UCSD-AML1 (cell line): ENCODE measurements around the gene LRRIQ3.
"Not testable (repeated sequence)": the region's sequence is repeated elsewhere in the genome, so short reads cannot be mapped to it uniquely, and the experiment has no call there.

Experiments
- DNase-seq: peaks from one replicate; lab custom pipeline; 2025; ENCODE audit not compliant: unreplicated experiment; lab: John Stamatoyannopoulos, UW

LRRIQ3 gene

GRCh38 chr1:74197657-74198552 is at the start of gene LRRIQ3, which contains the start of gene FPGT:
TSS of gene LRRIQ3 (minus strand) at chr1:74198176. CDS start at chr1:74183684, 14,492 bp downstream.
TSS of gene FPGT (plus strand) at chr1:74198242. CDS start at chr1:74198279, 37 bp downstream.
- DNase-seq, result peak; percentile 97

- no peak for DNase-seq
These were observed 48.3 kb upstream of the LRRIQ3 start for GRCh38 chr1:74246315-74246714.

- no peak for DNase-seq
These were observed 47.3 kb upstream of the LRRIQ3 start for GRCh38 chr1:74245168-74245772.

GRCh38 chr1:74237787-74238186 is 39.8 kb upstream of the LRRIQ3 start:
- no peak for DNase-seq

- DNase-seq, result no peak
These were observed 39.1 kb upstream of the LRRIQ3 start for GRCh38 chr1:74237035-74237434.

DNA sequence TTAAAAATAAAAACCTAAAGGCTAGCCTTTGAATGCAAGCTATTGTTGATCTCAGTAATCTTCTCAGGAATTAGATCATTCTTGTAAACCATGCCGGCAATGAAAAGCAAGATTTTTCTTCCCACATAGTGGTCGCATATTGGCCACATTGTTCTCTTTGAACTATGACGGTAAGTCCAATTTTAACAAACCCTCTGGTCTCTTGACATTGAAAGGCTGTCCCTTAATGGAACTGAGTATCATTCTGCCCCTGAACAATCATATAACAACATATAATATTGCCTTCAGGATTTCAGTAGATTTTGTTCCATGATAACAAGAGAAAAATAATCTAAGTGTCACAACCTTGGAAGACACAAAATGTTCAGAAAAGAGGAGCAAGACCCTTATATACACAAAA is 38.5 kb upstream of the LRRIQ3 start:
- no peak for DNase-seq

- no peak for DNase-seq
These were observed 37.2 kb upstream of the LRRIQ3 start, which contains the start of gene TNNI3K for GRCh38 chr1:74235153-74235552. TSS of gene TNNI3K (plus strand) at chr1:74235387. CDS start at chr1:74235452, 65 bp downstream.

DNA sequence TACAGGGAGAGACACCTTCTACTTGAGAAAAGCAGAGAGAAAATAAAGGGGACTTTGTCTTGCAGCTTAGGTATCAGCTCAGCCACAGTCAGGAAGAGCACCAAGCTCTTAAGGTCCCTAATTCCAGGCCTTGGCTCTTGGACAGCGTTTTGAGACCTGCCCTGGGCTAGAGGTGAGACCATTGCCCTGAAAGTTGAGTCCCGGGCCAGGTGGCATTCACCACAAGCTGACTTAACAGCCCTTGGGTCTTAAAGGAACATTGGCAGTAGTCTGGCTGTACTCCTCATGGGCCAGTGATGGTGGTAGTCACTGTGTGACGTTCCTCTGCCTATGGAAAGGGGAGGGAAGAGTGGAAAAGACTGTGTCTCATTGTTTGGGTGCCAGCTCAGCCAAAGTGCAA is 25.5 kb upstream of the LRRIQ3 start:
- no peak for DNase-seq

DNA sequence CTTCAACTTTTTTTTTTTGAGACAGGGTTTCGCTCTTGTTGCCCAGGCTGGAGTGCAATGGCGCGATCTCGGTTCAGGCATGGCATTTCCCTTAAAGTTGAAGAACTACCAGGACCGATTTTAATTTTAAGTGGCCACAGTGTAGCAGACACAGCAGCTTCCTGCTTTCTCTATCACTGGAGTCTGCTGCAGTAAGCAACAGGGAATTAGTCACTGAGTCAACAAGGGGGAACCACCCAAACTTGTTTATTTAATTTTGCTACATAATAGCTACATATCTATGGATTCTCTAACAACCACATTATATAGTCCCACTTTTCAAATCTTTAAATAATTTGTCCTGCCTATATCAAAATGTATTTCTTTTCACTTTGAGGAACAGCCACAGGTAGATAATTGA is 24.7 kb upstream of the LRRIQ3 start:
- DNase-seq, result no peak

DNA sequence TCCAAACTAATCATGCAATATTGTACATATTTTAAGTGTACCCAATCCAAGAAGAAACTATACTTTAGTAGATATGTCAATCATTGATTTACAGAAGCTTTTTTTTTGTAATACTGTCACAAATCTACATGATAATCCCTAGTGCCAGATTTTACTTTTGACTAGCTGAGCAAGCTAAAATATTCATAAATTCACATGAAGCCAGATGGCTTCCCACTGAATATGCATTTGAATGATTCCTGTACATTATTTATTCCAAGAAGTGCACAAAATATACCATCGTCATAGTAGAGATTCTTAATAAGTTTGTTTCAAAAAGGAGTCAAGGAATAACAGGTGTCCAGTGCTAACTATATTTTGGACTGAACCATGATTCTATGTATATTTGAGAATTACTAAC is 17.3 kb upstream of the LRRIQ3 start:
- no peak for DNase-seq

GRCh38 chr1:74205266-74205665 is 7.3 kb upstream of the LRRIQ3 start:
- no peak for DNase-seq

- DNase-seq, result no peak
These were observed 1.5 kb upstream of the LRRIQ3 start for GRCh38 chr1:74199504-74199903.

- no peak for DNase-seq
These were observed 721 bp downstream of the LRRIQ3 start for GRCh38 chr1:74197255-74197654.

GRCh38 chr1:74195339-74195738 is 2.6 kb downstream of the LRRIQ3 start:
- DNase-seq, result no peak

DNA sequence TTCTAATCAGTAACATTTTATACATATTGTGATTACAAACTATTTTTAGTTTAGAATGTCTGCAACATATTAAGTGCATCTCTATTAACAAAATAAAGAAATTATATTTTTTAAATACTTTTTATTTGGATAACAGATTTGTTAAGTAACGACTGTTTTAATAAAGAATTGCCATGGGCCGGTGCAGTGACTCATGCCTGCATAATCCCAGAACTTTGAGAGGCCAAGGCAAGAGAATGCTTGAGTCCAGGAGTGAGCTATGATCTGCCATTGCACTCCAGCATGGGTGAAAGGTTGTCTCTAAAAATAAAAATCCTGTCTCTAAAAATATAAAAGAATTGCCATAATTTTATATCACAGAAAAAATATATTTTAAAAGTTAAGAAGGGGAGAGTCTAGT is 4.1 kb downstream of the LRRIQ3 start:
- no peak for DNase-seq

GRCh38 chr1:74180490-74180889 is 17.5 kb downstream of the LRRIQ3 start:
- DNase-seq, result no peak

- DNase-seq, result not testable (repeated sequence)
These were observed 23.6 kb downstream of the LRRIQ3 start for GRCh38 chr1:74174423-74174822.

DNA sequence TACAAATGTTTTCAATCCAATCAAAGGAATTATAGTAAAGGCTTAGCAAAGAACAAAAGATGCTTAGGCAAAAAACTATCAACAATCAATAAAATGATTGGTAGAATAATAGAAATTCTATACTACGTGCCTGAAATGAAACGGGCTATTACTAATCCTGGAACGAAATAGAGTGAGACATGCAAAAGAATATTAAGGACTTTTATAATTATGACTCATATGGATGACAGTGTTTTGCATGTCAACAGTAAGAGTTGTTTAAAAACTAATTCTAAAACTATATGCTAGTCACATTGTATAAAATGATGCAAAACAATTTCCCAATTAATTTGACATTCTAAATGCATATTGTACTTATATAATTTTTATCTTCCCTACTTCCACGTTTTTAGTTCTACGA is 35.6 kb downstream of the LRRIQ3 start:
- no peak for DNase-seq

DNA sequence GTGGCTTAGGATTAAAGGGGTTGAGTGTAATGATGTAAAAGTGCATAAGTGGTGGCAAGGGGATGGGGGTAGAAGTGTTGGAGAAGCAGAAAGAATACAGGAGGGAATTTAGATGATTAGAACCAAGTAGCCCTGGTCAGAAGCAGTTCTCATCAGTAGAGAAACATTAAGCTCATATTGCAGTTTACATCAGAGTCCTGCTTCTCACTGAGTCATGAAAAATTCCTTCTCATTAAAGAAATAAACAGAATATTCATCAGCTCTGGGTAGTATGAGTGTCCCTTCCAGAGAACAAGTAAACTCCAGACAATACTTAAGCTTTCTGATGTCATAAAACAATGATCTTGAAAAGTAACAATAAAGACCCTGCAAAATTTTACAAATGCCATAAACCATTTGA is 36.5 kb downstream of the LRRIQ3 start:
- no peak for DNase-seq

DNA sequence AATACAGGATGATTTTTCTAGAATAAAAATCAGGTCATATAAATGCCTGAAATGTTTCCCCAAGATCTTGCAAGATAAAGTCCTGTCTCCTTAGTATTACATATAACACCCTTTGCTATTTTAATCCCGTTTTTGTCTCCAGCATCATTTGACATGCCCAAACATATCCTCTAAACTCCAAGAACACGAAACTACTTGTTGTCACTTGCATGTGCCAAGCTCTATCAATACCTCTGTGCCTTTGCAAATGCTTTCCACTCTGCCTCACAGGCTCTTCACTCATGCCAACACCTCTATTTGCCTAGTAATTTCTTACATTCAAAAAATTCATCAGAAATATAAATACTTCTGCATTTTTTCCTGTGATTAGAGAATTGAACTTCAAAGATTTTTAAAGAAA is 37.9 kb downstream of the LRRIQ3 start:
- no peak for DNase-seq

DNA sequence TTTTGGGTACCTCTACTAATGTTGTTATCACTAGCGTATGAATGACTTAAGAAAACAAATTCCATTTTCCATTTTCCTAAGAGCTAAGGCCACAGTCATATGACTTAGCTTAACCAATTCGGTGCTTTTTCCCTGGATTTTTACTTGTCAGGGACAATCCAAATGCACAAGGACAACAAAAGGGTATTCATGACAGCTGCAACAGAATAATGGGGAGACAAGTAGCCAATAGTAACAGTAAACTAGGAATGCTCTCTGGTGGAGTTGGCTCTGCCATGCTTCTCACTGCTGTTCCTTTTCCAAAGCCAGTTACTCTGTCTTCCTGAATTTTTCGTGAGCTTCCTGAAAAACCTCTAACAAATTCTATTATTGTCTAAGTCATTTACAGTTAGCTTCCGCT is 52.9 kb downstream of the LRRIQ3 start:
- no peak for DNase-seq

- DNase-seq, result not testable (repeated sequence)
These were observed 80.6 kb downstream of the LRRIQ3 start for GRCh38 chr1:74117370-74117769.
